GM18517 (cell line): ENCODE results near the gene NDC80.
"Not testable (repeated sequence)": the region's sequence is repeated elsewhere in the genome, so short reads cannot be mapped to it uniquely, and the experiment has no call there.

Experiments used
- ATAC-seq: cut with Tn5 transposase; IDR thresholded peaks from one replicate; pipeline ENCODE4 v1.9.1; 2021; ENCODE audit warnings: mild to moderate bottlenecking, moderate library complexity; ENCODE audit not compliant: unreplicated experiment

The NDC80 gene

GRCh38 chr18:2571200-2572170 is at the start of gene NDC80, which contains the start of gene METTL4:
Gene NDC80 (plus strand): TSS chr18:2571557. CDS start chr18:2572986, 1,429 bp downstream.
Gene METTL4 (minus strand): TSS chr18:2571505. CDS start chr18:2567216, 4,289 bp downstream.
- peak; percentile 73 for ATAC-seq

- no peak for ATAC-seq
Measured at GRCh38 chr18:2522112-2522511, 49.2 kb upstream of the NDC80 start.

GRCh38 chr18:2524794-2525198 is 46.6 kb upstream of the NDC80 start:
- not testable (repeated sequence) for ATAC-seq

GRCh38 chr18:2526329-2526728 is 45.0 kb upstream of the NDC80 start:
- ATAC-seq, result no peak

DNA sequence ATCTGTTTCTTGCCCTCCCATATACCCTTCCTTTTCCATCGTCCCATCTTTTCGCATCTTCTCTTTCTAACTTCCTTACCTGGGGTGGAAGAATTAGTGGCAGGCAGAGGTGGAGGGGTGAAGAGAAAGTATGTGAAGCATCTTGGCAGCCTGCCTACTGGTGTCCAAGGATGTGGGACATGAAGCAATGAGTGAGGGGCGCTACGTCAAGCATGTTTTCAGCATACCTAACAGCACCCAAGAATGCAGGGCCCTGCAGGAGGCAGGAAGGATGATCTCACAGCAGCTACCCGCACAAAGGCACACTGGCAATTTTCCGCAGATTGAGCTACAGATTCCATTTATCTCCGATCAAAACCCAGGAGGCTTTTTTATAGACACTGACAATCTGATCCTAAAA is 42.2 kb upstream of the NDC80 start:
- no peak for ATAC-seq

GRCh38 chr18:2531751-2532150 is 39.6 kb upstream of the NDC80 start:
- ATAC-seq, result no peak

DNA sequence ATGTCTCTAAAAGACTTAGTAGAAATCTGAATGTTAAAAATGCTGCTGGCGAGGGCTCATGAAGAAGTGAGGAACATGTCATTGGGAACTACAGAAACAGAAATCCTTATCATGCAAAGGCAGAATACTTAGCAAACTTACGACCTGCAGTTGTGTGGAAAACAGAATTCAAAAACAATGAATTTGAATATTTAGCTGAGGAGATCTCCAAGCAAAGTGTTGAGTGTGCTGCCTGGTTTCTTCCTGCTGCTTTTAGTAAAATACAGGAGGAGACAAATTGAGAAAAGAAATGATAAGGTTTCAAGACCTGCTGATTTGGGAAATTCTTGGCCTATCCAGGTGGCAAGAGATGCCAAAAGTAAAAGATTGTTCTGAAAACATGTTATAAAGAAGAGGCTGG is 38.6 kb upstream of the NDC80 start:
- ATAC-seq, result no peak

GRCh38 chr18:2534906-2535305 is 36.5 kb upstream of the NDC80 start:
- no peak for ATAC-seq

GRCh38 chr18:2535419-2535910 is 35.9 kb upstream of the NDC80 start:
- no peak for ATAC-seq

- ATAC-seq, result no peak
Measured at GRCh38 chr18:2536063-2536462, 35.3 kb upstream of the NDC80 start.

GRCh38 chr18:2536493-2536892 is 34.9 kb upstream of the NDC80 start:
- ATAC-seq, result no peak

DNA sequence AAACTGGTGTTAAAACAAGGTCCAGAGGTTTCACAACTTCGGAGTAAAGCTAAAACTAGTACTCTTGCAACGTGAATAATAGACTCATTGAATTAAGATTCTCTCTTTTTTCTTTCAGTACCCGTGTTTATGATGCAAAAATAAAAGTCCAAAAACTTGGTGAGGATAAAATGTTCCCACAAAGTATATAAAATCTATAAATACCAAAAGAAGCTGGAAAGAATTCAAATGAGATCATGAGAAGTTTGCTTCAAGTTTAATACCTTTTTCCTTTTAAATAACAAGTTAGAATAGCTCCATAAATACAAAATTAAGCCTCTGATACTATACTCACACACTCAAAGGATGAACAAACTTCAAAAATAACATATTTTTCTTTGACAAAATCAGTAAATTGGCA is 34.1 kb upstream of the NDC80 start:
- no peak for ATAC-seq

- no peak for ATAC-seq
Measured at GRCh38 chr18:2538236-2538635, 33.1 kb upstream of the NDC80 start.

GRCh38 chr18:2538844-2539243 is 32.5 kb upstream of the NDC80 start:
- ATAC-seq, result no peak

DNA sequence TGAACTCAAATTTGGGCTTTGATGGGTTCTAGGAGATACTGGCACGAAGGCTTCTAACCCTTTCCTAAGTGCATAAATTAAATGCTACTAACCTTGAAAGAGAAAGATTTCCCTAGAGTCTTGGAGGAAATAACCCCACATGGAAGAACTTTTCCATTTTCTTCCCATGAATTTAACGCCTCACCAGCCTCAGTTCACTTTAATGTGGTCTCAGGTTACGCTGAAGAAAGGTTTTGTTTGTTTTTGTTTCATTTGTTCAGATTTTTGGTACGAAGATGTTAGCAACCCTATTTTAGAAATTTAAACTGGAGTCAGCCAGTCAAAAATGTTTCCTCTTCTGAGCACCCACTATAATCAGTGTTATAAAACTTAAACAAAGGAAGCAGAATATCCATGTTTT is 30.8 kb upstream of the NDC80 start:
- no peak for ATAC-seq

DNA sequence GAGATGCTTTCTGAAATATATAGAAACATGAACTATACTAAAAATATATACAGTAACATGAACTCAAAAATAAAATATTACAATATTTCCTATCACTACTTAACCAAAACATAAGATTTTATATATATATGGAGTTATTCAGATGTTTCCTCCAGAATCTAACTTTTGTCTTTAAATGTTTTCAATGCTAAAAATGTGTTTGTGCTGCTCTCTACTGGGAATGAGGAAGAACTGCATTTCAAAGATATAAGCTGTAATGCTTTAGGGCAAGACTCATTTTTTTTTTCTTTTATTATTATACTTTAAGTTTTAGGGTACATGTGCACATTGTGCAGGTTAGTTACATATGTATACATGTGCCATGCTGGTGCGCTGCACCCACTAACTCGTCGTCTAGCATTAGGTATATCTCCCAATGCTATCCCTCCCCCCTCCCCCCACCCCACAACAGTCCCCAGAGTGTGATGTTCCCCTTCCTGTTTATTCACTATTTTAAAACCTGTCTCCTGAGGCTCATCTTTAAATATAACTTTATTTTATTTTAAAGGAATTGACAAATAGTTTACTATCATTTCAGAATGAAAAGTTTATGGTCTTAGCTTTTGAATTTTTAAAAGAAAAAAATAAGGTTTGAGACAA is 29.3 kb upstream of the NDC80 start:
- ATAC-seq, result peak; percentile 79

- ATAC-seq, result no peak
Measured at GRCh38 chr18:2545155-2545554, 26.2 kb upstream of the NDC80 start.

DNA sequence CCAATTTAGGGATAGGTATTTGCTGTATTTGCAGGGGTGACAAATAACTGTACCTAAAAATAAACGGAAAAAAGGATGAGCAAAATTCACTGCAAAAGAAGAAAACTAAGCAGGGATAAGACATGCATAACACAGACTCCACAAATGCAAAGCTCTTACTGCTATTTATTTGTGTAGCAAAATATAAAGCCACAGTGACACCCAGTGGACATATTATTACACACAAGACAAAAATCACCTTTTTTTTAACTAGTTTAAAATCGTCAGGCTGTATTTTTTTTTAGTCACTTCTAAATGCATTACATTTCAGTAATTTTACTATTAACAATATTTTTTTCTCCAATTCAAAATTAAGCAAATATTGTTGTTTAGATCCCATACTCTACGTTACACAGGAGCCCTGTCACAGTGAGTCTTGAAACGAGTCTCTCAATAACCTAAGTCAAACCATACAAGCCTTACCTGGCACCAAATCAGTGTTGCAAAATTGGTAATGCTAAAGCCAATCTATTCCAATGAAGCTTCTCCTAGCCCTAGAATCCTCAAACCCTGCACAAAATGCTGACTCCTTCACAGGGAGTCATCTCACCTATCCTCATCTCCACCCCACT is 23.8 kb upstream of the NDC80 start:
- peak; percentile 48 for ATAC-seq

GRCh38 chr18:2549462-2549861 is 21.9 kb upstream of the NDC80 start:
- no peak for ATAC-seq

DNA sequence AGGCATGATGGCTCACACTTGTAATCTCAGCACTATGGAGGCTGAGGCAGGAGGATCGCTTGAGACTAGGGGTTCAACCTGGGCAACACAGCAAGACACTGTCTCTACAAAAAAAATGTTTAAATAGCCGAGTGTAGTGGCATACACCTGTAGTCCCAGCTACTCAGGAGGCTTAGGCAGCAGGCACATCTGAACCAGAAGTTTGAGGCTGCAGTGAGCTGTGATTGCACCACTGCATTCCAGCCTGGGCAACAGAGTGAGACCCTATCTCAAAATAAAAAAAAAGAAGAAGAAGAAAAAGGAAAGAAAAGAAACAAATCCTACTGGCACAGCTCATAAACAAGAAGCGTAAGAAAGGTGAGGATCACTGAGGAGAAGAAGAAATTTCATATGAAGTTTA is 19.9 kb upstream of the NDC80 start:
- no peak for ATAC-seq

GRCh38 chr18:2554696-2555095 is 16.7 kb upstream of the NDC80 start:
- ATAC-seq, result no peak
